GM18861 (cell line): ENCODE data around the gene ATG10.
"Not testable (repeated sequence)": the region's sequence is repeated elsewhere in the genome, so short reads cannot be mapped to it uniquely, and the experiment has no call there.

ENCODE experiments used
- ATAC-seq: cut with Tn5 transposase; IDR thresholded peaks from one replicate; pipeline ENCODE4 v1.9.1; 2021; ENCODE audit not compliant: unreplicated experiment

Gene ATG10

GRCh38 chr5:81982172-81982685 lies 10.4 kb downstream of the ATG10 start:
- not testable (repeated sequence) for ATAC-seq

DNA sequence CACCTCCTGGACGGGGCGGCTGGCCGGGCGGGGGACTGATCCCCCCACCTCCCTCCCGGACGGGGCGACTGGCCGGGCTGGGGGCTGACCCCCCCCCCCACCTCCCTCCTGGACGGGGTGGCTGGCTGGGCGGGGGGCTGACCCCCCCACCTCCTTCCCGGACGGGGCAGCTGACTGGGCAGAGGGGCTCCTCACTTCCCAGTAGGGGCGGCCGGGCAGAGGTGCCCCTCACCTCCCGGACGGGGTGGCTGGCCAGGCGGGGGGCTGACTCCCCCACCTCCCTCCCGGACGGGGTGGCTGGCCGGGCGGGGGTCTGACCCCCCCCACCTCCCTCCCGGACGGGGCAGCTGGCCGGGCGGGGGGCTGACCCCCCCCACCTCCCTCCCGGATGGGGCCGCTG lies 11.3 kb downstream of the ATG10 start:
- not testable (repeated sequence) for ATAC-seq

- ATAC-seq, result not testable (repeated sequence)
Measured at GRCh38 chr5:81983563-81983962, 11.7 kb downstream of the ATG10 start.

GRCh38 chr5:81986126-81986525 lies 14.3 kb downstream of the ATG10 start:
- ATAC-seq, result no peak

DNA sequence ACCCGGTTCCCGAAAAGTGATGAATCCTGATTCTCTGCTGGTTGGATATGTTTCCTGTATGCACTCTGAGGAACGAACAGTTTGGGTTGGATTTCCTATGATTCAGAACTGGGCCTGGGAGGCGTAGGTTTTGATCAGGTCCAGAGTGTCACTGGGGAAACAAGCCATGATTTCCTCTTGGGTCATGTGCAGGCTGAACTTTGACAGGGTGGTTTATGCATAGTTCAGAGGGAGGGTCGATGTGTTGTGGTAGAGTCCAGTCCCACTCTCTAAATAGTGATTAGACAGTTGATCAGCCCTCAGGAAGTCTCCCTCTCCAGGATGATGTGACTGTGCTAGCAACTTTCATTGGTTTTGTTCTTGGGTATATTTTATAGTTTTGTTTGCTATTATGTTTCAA lies 17.4 kb downstream of the ATG10 start:
- no peak for ATAC-seq

DNA sequence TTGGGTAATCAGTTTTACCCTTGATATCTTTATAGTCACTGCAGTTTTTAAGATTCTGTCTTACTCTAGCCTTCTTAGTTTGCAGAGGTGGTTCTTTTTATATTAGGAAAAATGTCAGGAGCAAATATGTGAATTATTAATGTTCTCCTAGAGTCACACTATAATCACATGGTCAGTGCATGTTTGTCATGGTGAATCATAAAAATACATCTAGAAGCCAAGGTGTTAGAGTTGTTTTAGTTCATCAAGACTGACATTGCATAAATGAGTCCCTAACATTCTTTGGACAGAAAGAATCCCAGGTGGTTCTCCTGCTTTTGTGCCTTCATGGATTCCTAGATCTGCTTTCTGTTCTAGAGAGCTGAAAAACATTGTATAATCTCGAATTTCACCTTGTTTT lies 22.9 kb downstream of the ATG10 start:
- ATAC-seq, result no peak

GRCh38 chr5:81995407-81995806 lies 23.6 kb downstream of the ATG10 start:
- no peak for ATAC-seq

DNA sequence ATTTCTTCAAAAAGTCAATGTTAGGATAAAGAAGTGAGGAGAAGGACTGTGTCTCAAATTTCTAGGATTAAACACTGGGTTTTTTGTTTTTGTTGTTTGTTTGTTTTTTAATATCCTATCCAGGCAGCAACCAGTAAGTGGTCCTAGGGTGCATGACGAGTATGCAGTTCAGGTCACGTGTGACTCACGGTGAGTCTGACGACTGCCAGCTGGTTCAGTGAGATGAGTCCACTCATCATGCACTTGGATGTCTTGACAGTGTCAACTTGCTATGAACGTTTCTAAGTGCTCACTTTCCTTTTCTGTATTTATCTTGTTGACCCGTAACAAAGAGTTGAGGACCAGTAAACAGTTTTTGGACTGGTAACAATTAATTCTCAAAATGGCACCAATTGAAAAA lies 32.7 kb downstream of the ATG10 start:
- ATAC-seq, result no peak

DNA sequence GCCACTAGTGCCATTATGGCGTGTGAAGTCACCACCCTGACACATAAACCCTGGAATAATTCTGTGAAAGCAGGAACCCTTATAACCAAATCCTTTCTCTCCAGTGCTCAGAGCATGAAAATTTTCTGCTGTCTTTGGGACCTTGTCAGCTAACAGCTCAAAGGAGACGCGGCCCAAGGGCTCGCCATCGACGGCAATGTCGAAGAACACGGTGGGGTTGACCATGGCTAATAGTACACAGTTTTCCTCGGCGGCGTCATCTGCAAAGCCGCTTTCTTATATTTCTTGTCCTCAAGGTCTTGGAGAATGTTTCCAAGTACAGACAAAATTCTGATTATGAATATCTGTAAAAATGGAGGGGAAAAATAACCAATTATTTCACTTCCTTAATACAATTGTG lies 38.0 kb downstream of the ATG10 start:
- not testable (repeated sequence) for ATAC-seq

DNA sequence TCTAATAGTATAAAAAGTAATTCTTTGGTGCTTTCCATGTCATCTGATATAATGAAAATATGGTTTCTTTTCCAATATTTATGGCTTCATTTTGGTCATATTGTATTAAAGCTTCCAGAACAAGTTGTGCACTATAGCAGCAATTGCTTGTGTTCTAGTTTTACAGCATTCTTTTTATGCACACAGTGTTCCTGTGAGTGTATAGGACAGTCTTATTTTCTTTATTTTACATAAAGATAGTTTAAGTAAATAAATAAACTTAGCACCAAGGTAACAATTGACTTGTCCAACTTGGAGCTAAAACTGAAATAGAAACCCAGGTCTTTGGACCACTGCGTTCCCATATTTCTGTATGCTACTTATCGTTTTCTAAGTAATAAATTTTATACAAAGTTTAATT lies 38.9 kb downstream of the ATG10 start:
- ATAC-seq, result no peak

GRCh38 chr5:82011761-82012160 lies 39.9 kb downstream of the ATG10 start:
- ATAC-seq, result no peak

GRCh38 chr5:82014644-82015043 lies 42.8 kb downstream of the ATG10 start:
- ATAC-seq, result not testable (repeated sequence)

GRCh38 chr5:82018462-82018861 lies 46.6 kb downstream of the ATG10 start:
- ATAC-seq, result no peak

GRCh38 chr5:82019342-82020138 lies 47.7 kb downstream of the ATG10 start:
- ATAC-seq, result no peak

DNA sequence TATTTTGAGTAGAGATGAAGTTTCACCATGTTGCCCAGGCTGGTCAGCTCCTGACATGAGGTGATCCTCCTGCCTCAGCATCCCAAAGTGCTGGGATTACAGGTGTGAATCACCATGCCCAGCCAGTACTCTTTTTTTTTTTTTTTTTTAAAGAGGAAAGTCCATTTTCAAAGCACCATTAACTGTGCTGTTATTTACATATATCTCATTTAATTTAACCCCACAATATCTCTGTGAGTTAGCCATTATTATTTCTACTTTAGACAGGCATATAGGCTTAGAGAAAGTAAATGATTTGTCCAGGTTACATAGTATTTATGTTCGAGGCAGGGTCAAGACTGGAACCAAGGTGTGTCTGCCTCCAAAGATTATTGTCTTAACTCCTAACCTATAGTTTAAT lies 50.7 kb downstream of the ATG10 start:
- no peak for ATAC-seq

DNA sequence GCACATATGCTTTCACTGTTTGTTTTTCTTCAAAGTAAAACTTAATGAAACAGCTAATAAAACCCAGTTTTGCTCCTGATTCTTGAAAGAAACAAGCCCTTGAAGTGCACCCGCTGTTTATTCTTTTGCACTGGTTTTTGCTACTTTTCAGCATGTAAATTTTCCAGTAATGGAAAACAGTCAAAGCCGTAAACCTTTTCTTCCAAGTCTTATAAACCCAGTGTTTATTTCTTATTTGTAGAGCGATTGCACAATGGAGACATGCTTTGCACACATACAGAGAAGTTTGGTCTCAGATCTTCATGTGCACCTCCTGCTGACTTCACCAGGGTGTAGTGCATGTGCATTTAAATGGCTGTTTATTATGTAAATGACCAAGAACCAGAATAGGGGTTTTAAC lies 51.8 kb downstream of the ATG10 start:
- no peak for ATAC-seq

GRCh38 chr5:82031220-82032119 lies 59.6 kb downstream of the ATG10 start:
- no peak for ATAC-seq

DNA sequence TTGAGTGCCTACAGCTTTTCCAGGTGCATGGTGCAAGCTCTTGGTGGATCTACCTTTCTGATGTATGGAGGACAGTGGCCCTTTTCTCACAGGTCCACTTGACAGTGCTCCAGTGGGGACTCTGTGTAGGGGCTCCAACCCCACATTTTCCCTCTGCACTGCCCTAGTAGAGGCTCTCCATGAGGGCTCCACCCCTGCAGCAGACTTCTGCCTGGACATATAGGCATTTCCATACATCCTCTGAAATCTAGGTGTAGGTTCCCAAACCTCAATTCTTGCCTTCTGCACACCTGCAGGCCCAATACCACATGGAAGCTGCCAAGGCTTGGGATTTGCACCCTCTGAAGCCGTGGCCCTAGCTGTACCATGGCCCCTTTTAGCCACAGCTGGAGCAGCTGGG lies 71.1 kb downstream of the ATG10 start:
- not testable (repeated sequence) for ATAC-seq

DNA sequence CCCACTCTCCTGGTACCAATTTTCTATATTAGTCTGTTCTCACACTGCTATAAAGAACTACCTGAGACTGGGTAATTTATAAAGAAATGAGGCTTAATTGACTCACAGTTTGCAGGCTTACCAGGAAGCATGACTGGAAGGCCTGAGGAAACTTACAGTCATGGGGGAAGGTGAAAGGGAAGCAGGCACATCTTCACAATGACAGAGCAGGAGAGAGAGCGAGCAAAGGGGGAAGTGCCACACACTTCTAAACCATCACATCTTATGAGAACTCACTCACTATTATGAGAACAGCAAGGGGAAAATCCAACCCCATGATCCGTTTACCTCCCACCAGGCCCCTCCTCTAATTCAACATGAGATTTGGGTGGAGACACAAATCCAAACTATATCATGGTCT lies 72.2 kb downstream of the ATG10 start:
- no peak for ATAC-seq

GRCh38 chr5:82045554-82046275 lies 73.9 kb downstream of the ATG10 start:
- ATAC-seq, result no peak

GRCh38 chr5:82046276-82046647 lies 74.4 kb downstream of the ATG10 start:
- ATAC-seq, result no peak
